ENCODE measurements around the gene CRYBB3.

DNA sequence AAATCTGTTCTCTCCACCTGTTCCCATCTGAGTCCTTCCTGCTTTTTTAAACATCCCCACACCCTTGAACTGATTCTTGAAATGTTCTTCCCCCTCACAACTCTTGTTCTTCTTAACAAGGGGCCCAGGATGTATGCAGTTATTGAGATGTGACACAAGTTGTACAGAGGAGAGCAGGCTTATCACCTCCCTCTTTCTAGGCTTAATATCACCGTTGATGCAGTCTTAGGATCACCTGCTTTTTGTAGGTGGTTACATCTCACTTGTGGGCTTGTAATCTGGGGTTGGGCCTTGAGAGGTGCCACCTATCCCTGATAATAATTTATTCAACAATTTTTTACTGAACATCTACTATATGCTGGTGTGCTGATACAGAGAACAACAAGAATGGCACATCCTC, 6.2 kb downstream of the CRYBB3 start:
- TF ChIP-seq EP300 (IDR thresholded peaks at IDR 0.05; ENCODE audit: borderline replicate concordance), result no peak
- TF ChIP-seq, protein P1, sequence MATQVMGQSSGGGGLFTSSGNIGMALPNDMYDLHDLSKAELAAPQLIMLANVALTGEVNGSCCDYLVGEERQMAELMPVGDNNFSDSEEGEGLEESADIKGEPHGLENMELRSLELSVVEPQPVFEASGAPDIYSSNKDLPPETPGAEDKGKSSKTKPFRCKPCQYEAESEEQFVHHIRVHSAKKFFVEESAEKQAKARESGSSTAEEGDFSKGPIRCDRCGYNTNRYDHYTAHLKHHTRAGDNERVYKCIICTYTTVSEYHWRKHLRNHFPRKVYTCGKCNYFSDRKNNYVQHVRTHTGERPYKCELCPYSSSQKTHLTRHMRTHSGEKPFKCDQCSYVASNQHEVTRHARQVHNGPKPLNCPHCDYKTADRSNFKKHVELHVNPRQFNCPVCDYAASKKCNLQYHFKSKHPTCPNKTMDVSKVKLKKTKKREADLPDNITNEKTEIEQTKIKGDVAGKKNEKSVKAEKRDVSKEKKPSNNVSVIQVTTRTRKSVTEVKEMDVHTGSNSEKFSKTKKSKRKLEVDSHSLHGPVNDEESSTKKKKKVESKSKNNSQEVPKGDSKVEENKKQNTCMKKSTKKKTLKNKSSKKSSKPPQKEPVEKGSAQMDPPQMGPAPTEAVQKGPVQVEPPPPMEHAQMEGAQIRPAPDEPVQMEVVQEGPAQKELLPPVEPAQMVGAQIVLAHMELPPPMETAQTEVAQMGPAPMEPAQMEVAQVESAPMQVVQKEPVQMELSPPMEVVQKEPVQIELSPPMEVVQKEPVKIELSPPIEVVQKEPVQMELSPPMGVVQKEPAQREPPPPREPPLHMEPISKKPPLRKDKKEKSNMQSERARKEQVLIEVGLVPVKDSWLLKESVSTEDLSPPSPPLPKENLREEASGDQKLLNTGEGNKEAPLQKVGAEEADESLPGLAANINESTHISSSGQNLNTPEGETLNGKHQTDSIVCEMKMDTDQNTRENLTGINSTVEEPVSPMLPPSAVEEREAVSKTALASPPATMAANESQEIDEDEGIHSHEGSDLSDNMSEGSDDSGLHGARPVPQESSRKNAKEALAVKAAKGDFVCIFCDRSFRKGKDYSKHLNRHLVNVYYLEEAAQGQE (IDR thresholded peaks at IDR 0.05; ENCODE audit: low read depth), result no peak
- no peak for TF ChIP-seq CREB1 (IDR thresholded peaks at IDR 0.05; ENCODE audit: low read depth)
- TF ChIP-seq RAD21 (IDR thresholded peaks at IDR 0.05; ENCODE audit: low read depth), result no peak
- no peak for TF ChIP-seq YY1 (IDR thresholded peaks at IDR 0.05; ENCODE audit: low read depth)
- no peak for TF ChIP-seq TEAD4 (IDR thresholded peaks at IDR 0.05)
- TF ChIP-seq TAF1 (IDR thresholded peaks at IDR 0.05; ENCODE audit: low read depth), result no peak
- TF ChIP-seq, protein P2, sequence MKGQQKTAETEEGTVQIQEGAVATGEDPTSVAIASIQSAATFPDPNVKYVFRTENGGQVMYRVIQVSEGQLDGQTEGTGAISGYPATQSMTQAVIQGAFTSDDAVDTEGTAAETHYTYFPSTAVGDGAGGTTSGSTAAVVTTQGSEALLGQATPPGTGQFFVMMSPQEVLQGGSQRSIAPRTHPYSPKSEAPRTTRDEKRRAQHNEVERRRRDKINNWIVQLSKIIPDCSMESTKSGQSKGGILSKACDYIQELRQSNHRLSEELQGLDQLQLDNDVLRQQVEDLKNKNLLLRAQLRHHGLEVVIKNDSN (IDR thresholded peaks at IDR 0.05), result no peak
- no peak for TF ChIP-seq NFIC (IDR thresholded peaks at IDR 0.05)
- TF ChIP-seq, protein P3, sequence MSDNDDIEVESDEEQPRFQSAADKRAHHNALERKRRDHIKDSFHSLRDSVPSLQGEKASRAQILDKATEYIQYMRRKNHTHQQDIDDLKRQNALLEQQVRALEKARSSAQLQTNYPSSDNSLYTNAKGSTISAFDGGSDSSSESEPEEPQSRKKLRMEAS (IDR thresholded peaks at IDR 0.05), result no peak
- TF ChIP-seq CEBPB (IDR thresholded peaks at IDR 0.05), result no peak
- no peak for TF ChIP-seq EGR1 (IDR thresholded peaks at IDR 0.05)
- no peak for TF ChIP-seq TCF12 (IDR thresholded peaks at IDR 0.05; ENCODE audit: low read depth)
- TF ChIP-seq FOXM1 (IDR thresholded peaks at IDR 0.05; ENCODE audit: borderline replicate concordance, low read depth), result no peak

Data from Ishikawa (cell line).